Mesodermal cell (in vitro differentiated cells): ENCODE data around the gene FMO2.

Experiments used
- H3K27ac ChIP-seq: 2 replicates; pipeline ENCODE4 v1.7.0; 2013; ENCODE audit warnings: mild to moderate bottlenecking, low read depth, low read length, moderate library complexity; ENCODE audit not compliant: severe bottlenecking
- H3K36me3 ChIP-seq: 2 replicates; pipeline ENCODE4 v1.7.1; 2013; ENCODE audit warnings: mild to moderate bottlenecking, low read length, moderate library complexity; ENCODE audit not compliant: control insufficient read depth, insufficient read depth
- H3K4me1 ChIP-seq: one replicate; pipeline ENCODE4 v1.7.1; 2013; ENCODE audit warnings: mild to moderate bottlenecking, low read length; ENCODE audit not compliant: insufficient read depth, control insufficient read depth, poor library complexity, severe bottlenecking
- H3K4me3 ChIP-seq: 2 replicates; pipeline ENCODE4 v1.7.0; 2013; ENCODE audit warnings: low read length, control low read depth, mild to moderate bottlenecking; ENCODE audit not compliant: insufficient read depth, poor library complexity, severe bottlenecking; ENCODE audit errors: extremely low read depth
- H3K9me3 ChIP-seq: 2 replicates; pipeline ENCODE4 v1.7.1; 2013; ENCODE audit warnings: mild to moderate bottlenecking, low read length, moderate library complexity; ENCODE audit not compliant: control insufficient read depth
- WGBS, 2 experiments: methylation state at CpG; one replicate each; pipeline ENCODE4 v1.1.5; 2013; ENCODE audit warnings: missing lambda C conversion rate in 2 of 2; ENCODE audit not compliant: insufficient coverage in 2 of 2; 5-methylcytosine and 5-hydroxymethylcytosine counted together

FMO2 gene

DNA sequence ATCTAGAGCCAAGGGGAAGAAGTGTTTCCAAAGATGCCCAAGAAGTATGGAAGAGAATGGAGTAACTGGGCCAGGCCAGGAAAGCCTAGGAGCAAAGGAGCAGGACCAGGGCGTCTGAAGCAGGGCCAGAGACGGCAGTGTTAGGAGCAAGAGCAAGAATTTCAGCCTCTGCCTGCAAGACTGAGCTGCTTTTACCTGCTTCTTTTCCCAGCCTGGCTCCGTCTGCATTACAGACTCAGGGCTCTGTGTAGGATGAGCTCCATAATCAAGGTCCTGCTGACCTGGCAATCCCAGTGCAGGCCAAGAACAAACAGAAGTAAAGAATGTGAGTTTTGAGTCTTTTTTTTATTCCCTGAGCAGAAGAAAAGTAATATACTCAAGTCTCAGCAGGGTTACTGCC, 73.3 kb downstream of the FMO2 start:
- Histone ChIP-seq H3K36me3 (no peaks in the 10 kb centered on the region), H3K4me3 (no peak overlapping the region), H3K27ac (no peak overlapping the region), H3K4me1 (no peaks in the 10 kb centered on the region), H3K9me3 (no peaks in the 10 kb centered on the region)
- 69 to 80% methylated on average over 3 of the region's 3 CpGs for WGBS, 2 experiments

DNA sequence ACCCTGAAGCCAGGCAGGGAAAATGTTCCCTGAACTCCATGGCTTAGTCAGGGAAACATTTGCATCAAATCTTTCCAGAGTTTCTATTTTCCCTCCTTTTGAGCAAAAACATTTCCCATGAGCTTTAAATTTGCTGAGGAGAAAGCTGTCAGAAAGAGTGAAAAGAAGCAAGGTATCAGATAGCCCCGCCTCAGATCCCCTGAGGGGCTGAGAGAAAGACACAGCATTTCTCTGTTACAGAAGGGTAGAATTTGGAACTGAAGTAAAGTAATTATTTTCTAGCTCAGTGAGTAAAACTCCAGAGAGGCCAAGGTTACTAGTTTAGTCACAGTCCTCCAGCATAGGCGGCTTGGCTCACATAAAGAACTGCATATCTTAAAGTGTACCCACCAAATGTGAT, 73.8 kb downstream of the FMO2 start:
- no peak overlapping the region for H3K4me3 ChIP-seq
- no peaks in the 10 kb centered on the region for H3K9me3 ChIP-seq
- no peaks in the 10 kb centered on the region for H3K36me3 ChIP-seq
- WGBS, 2 experiments = 66 to 100% methylated on average over 1 to 2 of the region's 2 CpGs
- no peaks in the 10 kb centered on the region for H3K4me1 ChIP-seq
- no peak overlapping the region for H3K27ac ChIP-seq
